ENCODE data around the gene KCTD11.
"Not testable (repeated sequence)": the region's sequence is repeated elsewhere in the genome, so short reads cannot be mapped to it uniquely, and the experiment has no call there.

The KCTD11 gene

DNA sequence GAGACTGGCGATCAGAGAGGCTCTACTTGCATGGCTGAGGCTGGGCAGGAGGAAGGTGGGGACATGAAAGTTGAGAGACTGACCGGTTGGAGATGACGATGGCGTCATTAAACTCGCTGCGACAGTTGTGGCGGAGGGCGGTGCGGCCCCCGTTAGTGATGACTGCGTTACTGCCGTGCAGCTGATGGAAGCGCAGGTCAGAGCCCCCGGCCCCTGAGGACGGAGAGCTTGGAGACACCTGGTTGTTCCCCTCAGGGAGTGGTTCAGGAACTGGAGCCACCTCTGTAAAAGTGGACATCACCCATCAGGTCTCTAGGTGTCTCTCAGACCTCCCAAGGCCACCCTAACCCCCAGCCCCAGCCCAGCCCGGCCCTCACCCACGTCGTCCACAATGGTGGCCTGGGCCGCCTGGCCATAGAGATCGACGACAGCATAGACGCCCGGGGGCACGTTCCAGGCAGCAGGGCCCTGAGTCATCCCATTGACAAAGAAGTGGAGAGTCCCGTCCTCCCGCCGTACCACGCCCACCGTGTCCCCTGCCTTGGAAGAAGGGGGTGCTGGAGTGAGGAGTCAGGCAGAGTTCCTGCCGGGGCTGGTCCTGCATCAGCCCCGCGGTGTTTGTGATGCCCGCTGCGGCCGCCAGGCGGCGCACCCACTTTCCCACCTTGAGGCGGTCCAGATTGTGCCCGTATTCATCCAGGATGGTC is 28.1 kb upstream of the KCTD11 start:
- no peak for FAIRE-seq

DNA sequence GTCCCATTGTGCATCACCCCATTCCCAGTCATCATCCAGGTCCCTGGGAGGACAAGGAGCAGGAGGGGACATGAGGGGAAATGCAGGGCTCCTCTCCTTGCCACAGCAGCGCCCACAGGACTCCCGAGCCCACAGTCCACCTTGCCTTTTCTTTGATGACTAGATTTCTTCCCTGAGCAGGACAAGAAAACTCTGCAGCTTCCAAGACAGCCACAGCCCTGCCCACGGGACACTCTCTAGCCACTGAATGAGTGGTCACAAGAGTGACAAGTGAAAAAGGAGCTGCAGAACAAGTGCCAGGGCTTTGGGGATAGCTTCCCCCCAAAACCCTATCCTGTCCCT is 27.6 kb upstream of the KCTD11 start:
- FAIRE-seq: no peak

DNA sequence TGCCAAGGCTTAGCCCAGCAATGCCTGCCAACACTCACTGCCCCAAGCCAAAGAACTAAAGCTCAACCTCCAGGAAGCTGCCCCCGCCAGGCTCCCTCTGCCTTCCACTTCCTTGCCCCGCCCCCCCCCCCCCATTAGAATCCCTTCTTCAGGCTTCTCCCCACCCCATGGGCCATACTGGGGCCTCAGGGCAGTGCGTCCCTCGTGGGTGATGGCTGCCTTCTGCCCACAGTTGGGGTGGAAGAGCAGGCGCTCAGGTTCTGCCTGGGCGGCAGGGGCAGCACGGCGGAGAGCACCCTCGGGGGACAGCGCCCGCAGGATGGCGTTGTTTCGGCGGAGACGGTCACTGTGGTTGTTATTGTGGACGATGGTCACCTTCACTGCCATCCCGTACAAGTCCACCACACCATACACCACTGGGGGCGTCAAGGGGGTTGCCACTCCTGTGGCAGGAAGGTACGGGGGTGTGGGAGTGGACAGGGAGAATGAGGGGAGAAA is 26.9 kb upstream of the KCTD11 start:
- no peak for FAIRE-seq

DNA sequence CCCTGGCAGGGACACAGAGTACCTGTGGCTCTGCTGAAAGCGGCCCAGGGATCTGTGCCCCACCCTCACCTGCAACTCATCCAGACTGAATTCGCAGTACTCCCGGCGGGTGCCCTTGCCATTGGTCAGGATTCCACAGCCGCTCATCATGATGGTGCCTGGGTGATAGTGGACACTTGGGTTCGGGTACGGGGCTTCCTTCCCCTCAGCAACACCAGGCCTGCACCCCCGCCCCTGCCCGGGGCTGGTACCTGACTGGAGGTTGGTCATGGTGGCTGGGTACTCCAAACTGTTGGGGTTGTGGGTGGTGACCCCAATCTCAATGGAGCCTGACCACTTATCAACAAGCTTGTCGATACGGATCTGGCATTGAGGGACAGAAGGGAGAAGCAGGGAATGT is 25.8 kb upstream of the KCTD11 start:
- FAIRE-seq: no peak

DNA sequence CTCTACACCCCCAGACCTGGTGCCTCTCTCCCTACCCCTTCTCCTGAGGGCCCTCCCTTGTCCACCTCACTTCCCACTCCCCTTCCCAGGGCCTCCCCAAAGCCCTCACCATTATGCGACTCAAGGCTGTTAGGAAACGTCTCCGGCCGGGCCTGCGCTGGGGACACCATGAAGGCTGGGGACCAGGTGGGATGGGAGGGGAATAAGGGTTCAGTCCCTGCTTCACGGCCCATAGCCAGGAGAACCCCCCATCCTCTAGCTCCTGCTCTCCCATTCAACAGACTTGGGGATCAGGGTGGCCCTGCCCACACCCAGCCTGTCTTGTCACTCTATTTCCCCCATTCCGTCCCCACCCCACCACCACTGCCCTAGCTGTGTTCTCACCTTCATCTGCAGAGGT is 24.9 kb upstream of the KCTD11 start:
- FAIRE-seq: no peak

DNA sequence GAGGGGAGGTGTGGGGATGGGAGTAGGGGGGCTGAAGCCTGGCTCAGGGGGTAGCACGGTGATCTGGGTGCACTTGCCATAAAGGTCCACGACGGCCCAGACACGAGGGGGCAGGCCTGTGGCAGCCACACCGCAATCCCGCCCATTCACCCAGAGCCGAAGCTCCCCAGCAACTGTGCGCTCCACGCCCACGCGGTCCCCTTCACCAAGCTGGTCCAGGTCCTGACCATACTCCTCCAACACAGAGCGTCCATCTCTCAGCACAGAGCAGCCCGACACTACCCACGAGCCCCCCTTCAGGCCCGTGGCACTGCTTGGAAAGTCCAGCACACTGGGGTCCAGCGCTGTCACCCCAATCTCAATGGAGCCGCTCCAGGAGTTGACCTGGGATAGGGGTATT is 24.5 kb upstream of the KCTD11 start:
- no peak for FAIRE-seq

DNA sequence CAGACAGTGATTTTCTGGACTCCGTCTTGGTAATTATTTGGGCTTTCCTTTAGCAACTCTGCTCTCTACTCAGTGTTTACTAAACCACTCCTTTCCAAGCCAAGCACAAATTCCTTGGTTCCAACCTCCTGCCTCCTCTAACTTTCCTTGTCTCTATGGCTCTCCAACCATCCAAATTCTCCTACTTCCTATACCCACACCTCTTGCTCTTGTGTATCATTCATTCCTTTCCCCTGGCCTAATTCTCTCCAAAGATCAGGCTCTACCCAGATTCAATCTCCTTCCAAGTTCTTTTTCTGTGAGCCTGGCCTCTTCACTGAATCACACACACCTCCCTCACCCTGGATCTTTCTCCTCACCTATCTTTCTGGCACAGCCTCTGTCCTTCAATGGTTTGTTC is 24.0 kb upstream of the KCTD11 start:
- FAIRE-seq: no peak

DNA sequence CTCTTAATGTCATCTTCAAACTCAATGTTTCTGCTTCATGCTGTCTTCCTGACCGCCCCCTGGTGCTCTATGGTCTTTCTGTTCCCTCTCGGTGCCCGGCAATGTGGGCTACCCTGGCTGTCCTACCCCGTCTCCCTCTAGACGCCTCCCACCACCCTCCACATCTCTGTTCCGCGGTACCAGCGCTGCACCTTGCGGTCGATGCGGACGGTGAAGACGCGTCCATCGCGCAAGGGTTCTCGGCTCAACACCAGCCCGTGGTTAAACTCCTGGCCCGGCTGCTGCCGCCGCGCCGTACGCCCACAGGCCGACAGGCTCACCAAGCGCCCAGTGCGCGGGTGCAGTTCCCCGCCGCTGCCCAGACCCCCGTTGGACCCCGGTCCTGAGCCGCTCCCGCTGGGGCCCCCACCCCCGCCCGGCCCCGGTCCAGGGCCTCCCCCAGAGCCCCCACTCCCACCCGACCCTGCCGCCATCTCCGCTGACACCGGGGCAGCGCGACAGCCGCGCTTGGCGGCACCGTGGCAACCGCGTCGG is 23.1 kb upstream of the KCTD11 start, which contains the start of gene NEURL4:
Gene NEURL4, minus strand, starts transcription at position 496 of the 534 bp plus-strand sequence. Its CDS starts 23 bp downstream, at position 473.
- no peak for FAIRE-seq

DNA sequence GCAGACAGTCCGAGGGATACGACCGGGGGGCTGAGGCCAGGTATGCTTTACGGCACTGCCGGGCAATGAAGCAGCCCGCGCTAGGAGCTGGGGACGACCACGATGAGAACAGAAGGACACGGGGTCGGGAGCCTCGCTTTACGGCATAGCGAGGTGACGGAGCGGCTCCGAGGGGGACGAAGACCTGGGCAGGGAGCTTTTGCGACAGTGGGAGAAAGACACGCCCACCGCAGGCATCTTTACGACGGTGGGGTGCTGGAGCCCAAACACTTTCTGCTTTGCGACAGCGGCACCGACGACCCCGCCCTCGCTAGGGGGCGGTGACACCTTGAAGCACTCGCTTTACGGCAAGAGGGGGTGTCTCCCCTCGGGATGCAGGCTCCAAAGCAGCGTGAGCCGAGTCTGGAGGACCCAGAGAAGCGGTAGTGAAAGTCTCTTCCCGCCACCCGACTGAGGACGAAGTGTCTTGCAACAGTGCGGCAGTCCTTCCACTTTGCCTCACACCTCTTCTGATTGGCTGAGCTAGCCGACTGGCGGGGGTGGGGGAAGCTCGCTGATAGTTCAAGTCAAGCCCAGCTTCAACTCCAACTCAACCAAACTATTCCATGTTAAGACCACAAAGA is 22.5 kb upstream of the KCTD11 start:
- peak; percentile 99 for FAIRE-seq

DNA sequence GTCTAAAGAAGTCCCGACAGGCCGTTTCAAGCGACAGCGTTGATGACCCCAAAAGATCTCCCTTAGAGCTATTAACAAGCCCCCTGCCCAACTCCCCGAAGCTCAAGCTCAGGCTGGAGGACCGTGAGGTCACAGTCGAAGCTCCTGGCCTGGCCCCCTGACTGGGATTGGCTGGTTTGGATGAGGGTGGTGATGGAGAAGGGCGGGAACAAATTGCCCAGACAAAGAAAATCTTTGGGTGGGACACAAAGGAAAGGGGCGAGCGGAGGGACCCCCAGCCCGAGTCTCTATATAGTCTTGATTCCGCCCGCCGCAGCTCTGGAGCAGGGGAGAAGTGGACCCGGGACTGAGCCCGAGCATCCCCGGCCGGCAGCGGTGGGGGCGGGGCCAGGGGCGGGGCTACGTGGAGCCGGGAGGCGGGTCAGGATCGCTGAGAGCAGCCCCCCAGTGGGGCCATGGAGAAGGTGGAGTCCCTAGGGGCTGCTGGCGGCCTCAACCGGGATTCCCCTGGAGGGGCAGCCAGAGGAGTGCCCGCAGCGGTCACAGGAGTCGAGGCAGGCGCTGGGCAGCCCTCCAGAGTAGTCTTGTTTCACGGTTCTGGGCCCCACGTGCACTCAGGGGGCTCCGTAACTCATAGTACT is 21.8 kb upstream of the KCTD11 start:
- no peak for FAIRE-seq

DNA sequence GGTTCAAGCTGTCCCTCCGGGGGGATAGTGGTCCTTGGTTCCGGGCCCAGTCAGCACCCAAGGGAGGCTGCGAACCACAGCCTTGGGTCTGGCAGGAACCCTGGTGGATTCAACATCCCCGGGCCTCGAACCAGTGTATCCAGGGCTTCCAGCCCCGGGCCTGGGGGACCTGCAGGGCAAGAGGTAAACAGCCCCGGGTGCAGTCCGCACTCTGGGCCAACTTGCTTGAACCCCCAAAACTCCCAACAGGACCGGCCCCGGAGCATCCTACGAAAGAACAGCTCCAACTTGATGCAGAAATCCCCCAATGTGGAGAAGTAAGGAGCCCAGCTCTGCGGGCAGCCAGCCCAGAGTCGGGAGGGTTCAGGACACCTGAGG is 21.3 kb upstream of the KCTD11 start:
- FAIRE-seq: no peak

DNA sequence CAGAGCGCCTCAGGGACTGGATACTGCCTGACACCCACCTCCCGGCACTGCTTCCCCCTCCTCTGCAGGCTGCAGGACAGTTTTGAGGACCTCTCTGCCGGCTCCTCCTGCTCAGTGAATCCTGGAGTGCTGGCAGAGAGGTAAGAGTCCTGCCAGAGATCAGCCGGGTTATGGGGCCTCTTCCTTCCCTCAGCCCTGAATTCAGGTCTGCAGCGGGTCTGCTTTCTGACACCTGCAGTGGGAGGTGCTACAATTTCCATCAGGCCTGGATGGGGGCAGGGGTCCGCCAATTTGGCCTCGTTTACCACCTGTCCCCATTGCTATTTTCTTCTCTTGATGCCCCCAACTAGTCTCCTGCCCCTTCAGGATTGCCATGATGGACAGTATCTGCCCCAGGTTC is 19.9 kb upstream of the KCTD11 start:
- no peak for FAIRE-seq

DNA sequence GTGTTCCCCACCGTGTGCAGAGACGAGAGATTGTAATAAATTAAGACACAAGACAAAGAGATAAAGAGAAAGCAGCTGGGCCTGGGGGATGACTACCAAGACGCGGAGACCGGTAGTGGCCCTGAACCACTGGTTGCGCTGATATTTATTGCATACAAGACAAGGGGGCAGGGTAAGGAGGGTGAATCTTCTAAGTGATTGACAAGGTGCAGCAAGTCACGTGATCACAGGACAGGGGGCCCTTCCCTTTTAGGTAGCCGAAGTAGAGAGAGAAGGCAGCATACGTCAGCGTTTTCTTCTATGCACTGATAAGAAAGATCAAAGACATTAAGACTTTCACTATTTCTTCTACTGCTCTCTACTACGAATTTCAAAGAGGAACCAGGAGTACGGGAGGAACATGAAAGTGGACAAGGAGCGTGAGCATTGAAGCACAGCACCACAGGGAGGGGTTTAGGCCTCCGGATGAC is 19.3 kb upstream of the KCTD11 start:
- FAIRE-seq: not testable (repeated sequence)

DNA sequence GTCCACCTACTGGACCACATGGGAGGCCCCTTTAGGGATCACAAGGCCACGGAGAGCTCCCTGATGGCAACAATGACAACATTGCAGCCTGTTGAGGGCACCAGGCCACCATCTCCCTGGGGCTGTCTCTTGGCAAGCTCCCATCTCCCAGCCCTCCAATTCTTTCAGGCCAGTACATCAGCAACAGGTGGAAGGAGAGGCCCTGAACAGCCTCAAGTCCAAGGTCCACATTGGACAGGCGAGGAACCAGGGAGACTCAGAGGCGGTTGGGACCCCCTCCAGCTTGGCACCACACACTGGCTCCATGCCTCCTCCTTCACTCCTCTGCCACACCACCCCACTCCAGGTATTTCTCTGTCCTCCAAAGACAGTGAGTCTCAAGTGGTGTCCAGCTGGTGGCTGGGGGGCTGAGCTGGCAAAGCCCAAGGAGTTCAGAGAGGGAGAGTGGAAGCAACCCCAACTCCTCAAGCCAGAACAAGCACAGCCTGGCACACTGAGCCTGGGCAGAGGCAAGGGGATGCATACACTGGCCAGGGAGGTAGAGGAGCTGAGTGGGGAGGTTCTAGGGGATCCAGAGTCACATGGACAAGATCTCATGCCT is 16.9 kb upstream of the KCTD11 start:
- no peak for FAIRE-seq

DNA sequence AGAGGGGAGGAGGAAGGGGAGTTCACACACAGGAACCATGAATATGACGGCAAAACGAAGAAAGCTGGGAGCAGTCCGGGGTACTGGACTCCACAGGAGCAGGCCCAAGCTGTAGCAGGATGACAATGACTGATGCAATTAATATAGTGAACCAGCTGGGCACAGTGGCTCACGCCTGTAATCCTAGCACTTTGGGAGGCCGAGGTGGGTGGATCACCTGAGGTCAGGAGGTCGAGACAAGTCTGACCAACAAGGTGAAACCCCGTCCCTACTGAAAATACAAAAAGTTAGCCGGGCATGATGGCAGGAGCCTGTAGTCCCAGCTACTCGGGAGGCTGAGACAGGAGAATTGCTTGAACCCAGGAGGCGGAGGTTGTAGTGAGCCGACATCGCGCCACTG is 16.2 kb upstream of the KCTD11 start:
- FAIRE-seq: not testable (repeated sequence)

DNA sequence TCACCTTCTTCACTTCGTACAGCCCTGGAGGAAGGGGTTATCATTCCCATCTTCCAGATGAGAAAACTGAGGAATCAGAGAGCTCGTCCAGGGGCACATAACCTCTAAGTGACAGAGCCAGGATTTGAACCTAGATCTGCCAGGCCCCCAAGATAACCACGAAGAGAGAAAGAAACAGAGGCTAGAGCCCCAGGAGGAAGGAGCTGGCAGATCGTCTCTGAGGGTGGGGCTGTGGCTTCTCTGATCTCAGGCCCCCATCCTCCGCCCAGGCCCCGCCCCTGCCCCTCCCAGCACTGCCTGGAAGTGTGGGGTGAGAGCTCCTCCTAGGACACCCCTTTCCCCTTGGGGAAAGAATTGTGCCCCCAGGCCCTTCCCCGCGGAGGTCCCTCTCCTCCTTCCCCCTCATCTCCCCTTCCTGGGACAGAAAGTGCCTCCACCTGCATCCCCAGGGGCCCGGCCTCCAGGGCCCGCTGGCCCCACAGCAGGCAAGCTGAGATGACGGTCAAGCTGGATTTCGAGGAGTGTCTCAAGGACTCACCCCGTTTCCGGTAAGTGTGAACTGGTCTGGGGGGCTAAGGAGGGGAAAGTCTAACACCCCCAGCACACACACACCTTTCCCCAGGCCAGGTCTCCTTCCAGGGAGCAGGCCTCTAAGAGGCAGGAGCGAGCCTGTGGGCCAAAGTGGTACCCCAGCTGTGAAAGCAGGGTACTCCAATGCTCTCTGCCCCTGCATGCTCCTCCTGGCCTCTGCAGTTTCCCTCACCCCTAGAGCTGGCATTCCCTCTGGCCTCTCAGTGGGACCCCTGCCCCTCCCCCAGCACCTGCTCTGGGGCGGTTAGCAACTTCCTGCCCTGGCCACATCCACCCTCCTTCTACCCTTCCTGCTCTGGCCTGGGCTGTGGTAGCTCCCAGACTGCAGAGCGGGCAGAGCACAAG is 15.5 kb upstream of the KCTD11 start, which contains the start of gene ACAP1:
Gene ACAP1, plus strand, starts transcription at position 290 of the 936 bp plus-strand sequence. Its CDS starts 206 bp downstream, at position 496.
- no peak for FAIRE-seq

DNA sequence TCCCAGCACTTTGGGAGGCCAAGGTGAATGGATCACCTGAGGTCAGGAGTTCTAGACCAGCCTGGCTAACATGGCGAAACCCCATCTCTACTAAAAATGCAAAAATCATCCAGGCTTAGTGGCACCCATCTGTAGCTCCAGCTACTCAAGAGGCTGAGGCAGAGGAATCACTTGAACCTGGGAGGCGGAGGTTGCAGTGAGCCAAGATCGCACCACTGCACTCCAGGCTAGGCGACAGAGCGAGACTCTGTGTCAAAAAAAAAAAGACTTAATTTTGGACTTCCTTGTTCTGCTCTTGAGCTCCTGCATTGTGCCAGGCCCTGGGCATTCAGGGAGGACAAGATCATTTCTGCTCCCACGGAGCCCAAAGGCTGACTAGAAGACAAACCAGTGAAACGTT is 14.4 kb upstream of the KCTD11 start:
- not testable (repeated sequence) for FAIRE-seq

DNA sequence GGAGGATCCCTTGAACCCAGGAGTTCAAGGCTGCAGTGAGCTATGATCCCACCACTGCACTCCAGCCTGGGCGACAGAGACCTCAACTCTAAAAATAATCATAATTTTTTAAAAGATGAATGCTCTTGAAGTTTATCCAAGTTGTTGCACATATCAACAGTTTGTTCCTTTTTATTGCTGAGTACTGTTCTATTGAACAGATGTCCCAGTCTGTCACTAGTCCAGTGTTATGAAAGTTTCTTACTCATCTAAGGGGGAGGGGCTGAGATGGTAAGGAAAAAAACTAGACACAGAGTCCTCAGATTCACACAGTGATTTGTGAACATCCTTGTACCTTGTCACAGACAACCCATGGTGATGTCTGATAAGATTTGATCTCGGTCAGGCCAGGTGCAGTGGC is 11.8 kb upstream of the KCTD11 start:
- FAIRE-seq: no peak

DNA sequence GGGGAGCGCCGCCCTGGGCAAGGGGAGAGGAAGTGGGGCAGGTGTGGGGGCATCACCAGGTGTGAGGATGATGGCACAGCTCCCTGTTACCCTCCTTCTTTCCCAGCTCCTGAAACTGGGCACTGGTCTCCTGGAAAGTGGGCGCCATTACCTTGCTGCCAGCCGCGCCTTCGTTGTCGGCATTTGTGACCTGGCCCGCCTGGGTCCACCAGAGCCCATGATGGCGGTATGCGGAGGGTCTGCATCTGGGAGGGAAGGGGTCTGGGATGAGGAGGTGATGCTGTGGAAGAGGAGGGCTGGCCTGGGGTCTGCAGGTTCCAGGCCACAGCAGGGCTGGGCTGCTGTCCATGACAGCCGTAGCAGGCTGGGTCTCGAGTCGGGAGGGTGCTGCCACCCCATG is 10.1 kb upstream of the KCTD11 start:
- FAIRE-seq: no peak

DNA sequence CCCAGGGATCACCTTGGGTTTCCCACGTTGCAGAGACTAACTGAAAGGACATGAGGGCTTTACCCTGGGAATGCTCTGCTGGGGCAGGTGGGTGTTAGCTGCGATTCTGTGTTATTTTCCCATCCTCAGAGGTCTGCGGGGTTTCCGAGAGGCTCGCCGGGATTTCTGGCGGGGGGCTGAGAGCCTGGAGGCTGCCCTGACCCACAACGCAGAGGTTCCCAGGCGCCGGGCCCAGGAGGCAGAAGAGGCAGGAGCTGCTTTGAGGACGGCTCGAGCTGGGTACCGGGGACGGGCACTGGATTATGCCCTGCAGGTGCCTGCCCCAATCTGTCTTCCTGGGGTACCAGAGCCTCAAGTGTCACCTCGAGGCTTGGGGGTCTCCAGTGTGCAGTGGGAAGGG is 8.7 kb upstream of the KCTD11 start:
- FAIRE-seq: no peak

DNA sequence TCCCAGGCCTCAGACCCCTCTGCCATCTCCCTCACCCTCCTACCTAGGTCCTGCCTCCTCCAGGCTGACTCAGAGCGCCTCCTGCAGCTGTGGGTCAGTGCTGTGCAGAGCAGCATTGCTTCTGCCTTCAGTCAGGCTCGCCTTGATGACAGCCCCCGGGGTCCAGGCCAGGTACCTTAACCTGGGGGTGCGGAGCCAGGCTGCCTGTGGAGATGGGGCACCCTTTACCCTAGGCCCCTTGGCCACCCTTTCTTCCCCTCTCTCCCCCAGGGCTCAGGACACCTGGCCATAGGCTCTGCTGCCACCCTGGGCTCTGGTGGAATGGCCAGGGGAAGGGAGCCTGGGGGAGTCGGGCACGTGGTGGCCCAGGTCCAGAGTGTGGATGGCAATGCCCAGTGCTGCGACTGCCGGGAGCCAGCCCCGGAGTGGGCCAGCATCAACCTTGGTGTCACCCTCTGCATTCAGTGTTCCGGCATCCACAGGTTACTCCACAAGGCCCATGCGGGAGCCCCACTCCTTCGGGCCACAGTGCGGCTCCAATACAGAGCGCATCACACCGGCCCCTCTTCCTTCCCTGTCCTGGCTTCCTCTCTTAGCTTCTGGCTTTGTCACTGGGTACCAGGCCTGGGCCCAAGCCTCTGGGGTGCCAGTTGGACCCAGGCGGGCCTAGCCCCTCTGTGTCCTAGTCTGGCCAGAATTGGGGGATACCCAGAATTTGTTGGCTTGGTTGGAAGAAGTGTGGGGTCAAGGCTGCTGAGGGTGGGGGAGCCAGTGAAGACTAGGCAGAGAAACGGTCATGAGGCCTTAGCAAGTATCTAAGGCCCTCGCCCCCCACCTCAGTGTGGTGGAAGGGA is 5.0 kb upstream of the KCTD11 start:
- no peak for FAIRE-seq
